H1 (cell line): Measurements from ENCODE around the gene SKIL. TPM values are rescaled to one million over a fixed set of nuclear protein-coding genes. Genes with fewer than 3 reads are reported as not detected.

Experiments
- CTCF ChIA-PET: fragments of 300-600 bp; sonication (Branson Sonifier 250); formaldehyde crosslinking; loops from one replicate; lab custom pipeline; 2021; ENCODE audit not compliant: partially characterized antibody; lab: Charles Lee
- POLR2A ChIA-PET: fragments of 300-600 bp; sonication (Branson Sonifier 250); formaldehyde crosslinking; loops from one replicate; lab custom pipeline; 2021; ENCODE audit warnings: inconsistent platforms; ENCODE audit not compliant: partially characterized antibody; lab: Charles Lee
- DNase-seq, 2 experiments: peaks; one replicate each; pipeline versions ENCODE4 v3.0.0 to v3.0.0-alpha.2; 2010 to 2022; ENCODE audit warnings: low spot score in 2 of 2, low read depth in 1 of 2, mixed read lengths in 1 of 2
- FAIRE-seq: peaks from 2 replicates; lab custom pipeline; 2011; peaks lifted over from hg19 to GRCh38; lab: Jason Lieb, UNC
- H2AFZ ChIP-seq: 2 replicates; pipeline ENCODE4 v1.8.1; 2012; ENCODE audit warnings: low read length, inconsistent platforms
- H2AK5ac ChIP-seq: 2 replicates; pipeline ENCODE4 v1.6.1; 2013; ENCODE audit warnings: low read depth, low read length
- H2BK120ac ChIP-seq: replicated peaks from 2 replicates; pipeline ENCODE3; 2013; ENCODE audit warnings: low read depth, low read length, inconsistent platforms
- H2BK12ac ChIP-seq: 2 replicates; pipeline ENCODE4 v1.6.1; 2013; ENCODE audit warnings: low read depth, low read length
- H2BK15ac ChIP-seq: 2 replicates; pipeline ENCODE4 v1.6.1; 2013; ENCODE audit warnings: low read length
- H2BK20ac ChIP-seq: 2 replicates; pipeline ENCODE4 v1.6.1; 2013; ENCODE audit warnings: low read length
- H2BK5ac ChIP-seq: 2 replicates; pipeline ENCODE4 v1.6.1; 2013; ENCODE audit warnings: low read depth, low read length
- H3K14ac ChIP-seq: 2 replicates; pipeline ENCODE4 v1.6.1; 2013; ENCODE audit warnings: inconsistent platforms; ENCODE audit not compliant: insufficient read length
- H3K18ac ChIP-seq: 2 replicates; pipeline ENCODE4 v1.6.1; 2013; ENCODE audit warnings: low read length; ENCODE audit errors: extremely low read depth
- H3K23ac ChIP-seq: 2 replicates; pipeline ENCODE4 v1.6.1; 2013; ENCODE audit warnings: inconsistent platforms; ENCODE audit not compliant: insufficient read length
- H3K23me2 ChIP-seq: 2 replicates; pipeline ENCODE4 v1.6.1; 2013; ENCODE audit warnings: low read depth, low read length
- H3K27ac ChIP-seq: 2 replicates; pipeline ENCODE4 v1.6.1; 2011; ENCODE audit warnings: low read depth, low read length, inconsistent platforms
- H3K27me3 ChIP-seq, 4 experiments: replicated peaks in 1 of 4; 1 replicate in 1 of 4; 2 replicates in 3 of 4; pipeline versions ENCODE4 v1.6.1 to v1.8.1; 2011 to 2013; ENCODE audit warnings: low read length in 3 of 4, mild to moderate bottlenecking in 3 of 4, inconsistent platforms in 2 of 4, mixed read lengths in 2 of 4, moderate library complexity in 1 of 4; ENCODE audit not compliant: control insufficient read depth in 3 of 4, insufficient read depth in 3 of 4; ENCODE audit errors: extremely low read depth in 1 of 4
- H3K36me3 ChIP-seq, 4 experiments: 2 replicates each; pipeline versions ENCODE4 v1.6.1 to v1.8.1; 2011 to 2013; ENCODE audit warnings: mild to moderate bottlenecking in 4 of 4, low read length in 3 of 4, moderate library complexity in 2 of 4, control low read depth in 1 of 4, inconsistent platforms in 1 of 4; ENCODE audit not compliant: insufficient read depth in 4 of 4, control insufficient read depth in 2 of 4
- H3K4ac ChIP-seq: replicated peaks from 2 replicates; pipeline ENCODE3; 2013; ENCODE audit warnings: low read length, low read depth, mixed read lengths, inconsistent platforms; ENCODE audit not compliant: insufficient read length
- H3K4me1 ChIP-seq, 4 experiments: replicated peaks in 1 of 4; 1 replicate in 1 of 4; 2 replicates in 3 of 4; pipeline versions ENCODE4 v1.6.1 to v1.8.1; 2011 to 2013; ENCODE audit warnings: low read length in 3 of 4, inconsistent platforms in 2 of 4, mixed read lengths in 1 of 4; ENCODE audit not compliant: insufficient read depth in 4 of 4, control insufficient read depth in 3 of 4
- H3K4me2 ChIP-seq, 2 experiments: 2 replicates each; pipeline versions ENCODE4 v1.6.1 to v1.8.1; 2011 to 2013; ENCODE audit warnings: low read depth in 2 of 2, low read length in 2 of 2, control low read depth in 1 of 2, inconsistent platforms in 1 of 2, mild to moderate bottlenecking in 1 of 2; ENCODE audit not compliant: insufficient read depth in 1 of 2
- H3K4me3 ChIP-seq, 4 experiments: fragments of 200-600, 300-600 bp in 1 of 4; sonication (generic), shearing (Covaris generic), sonication (Bioruptor Twin) in 1 of 4; 2 replicates each; pipeline versions ENCODE4 v1.5.1 to v1.8.1; 2011 to 2016; ENCODE audit warnings: low read length in 4 of 4, low read depth in 3 of 4, control low read depth in 2 of 4, inconsistent platforms in 2 of 4, mild to moderate bottlenecking in 2 of 4, mixed read lengths in 1 of 4, moderate library complexity in 1 of 4; ENCODE audit not compliant: insufficient read depth in 2 of 4; ENCODE audit errors: extremely low read depth in 1 of 4
- H3K56ac ChIP-seq: replicated peaks from 2 replicates; pipeline ENCODE3; 2013; ENCODE audit warnings: low read depth, mild to moderate bottlenecking, mixed read lengths, low read length, inconsistent platforms; ENCODE audit not compliant: insufficient read length
- H3K79me1 ChIP-seq: 2 replicates; pipeline ENCODE4 v1.6.1; 2013; ENCODE audit warnings: low read depth, low read length, control low read depth
- H3K79me2 ChIP-seq, 2 experiments: 2 replicates each; pipeline versions ENCODE4 v1.6.1 to v1.8.1; 2012 to 2013; ENCODE audit warnings: low read length in 2 of 2, mild to moderate bottlenecking in 2 of 2, inconsistent platforms in 1 of 2; ENCODE audit not compliant: insufficient read depth in 2 of 2, control insufficient read depth in 1 of 2
- H3K9ac ChIP-seq, 4 experiments: replicated peaks in 1 of 4; 1 replicate in 1 of 4; 2 replicates in 3 of 4; pipeline versions ENCODE4 v1.6.1 to v1.8.1; 2011 to 2013; ENCODE audit warnings: low read depth in 3 of 4, low read length in 3 of 4, control low read depth in 2 of 4, mild to moderate bottlenecking in 2 of 4, moderate library complexity in 2 of 4, inconsistent platforms in 1 of 4; ENCODE audit errors: extremely low read depth in 1 of 4
- H3K9me3 ChIP-seq, 2 experiments: 2 replicates each; pipeline versions ENCODE4 v1.6.1 to v1.8.1; 2012 to 2013; ENCODE audit warnings: mild to moderate bottlenecking in 2 of 2, moderate library complexity in 2 of 2, control low read depth in 1 of 2, inconsistent platforms in 1 of 2, low read depth in 1 of 2, low read length in 1 of 2, mixed read lengths in 1 of 2; ENCODE audit not compliant: insufficient read depth in 2 of 2
- H4K20me1 ChIP-seq, 2 experiments: replicated peaks in 1 of 2; 2 replicates each; pipeline versions ENCODE3 to v1.8.1; 2011 to 2013; ENCODE audit warnings: inconsistent platforms in 2 of 2, low read length in 2 of 2, mild to moderate bottlenecking in 1 of 2; ENCODE audit not compliant: insufficient read depth in 2 of 2, control insufficient read depth in 1 of 2
- H4K5ac ChIP-seq: 2 replicates; pipeline ENCODE4 v1.6.1; 2013; ENCODE audit warnings: low read length, low read depth, mixed read lengths, inconsistent platforms; ENCODE audit not compliant: insufficient read length
- H4K8ac ChIP-seq: 2 replicates; pipeline ENCODE4 v1.8.0; 2013; ENCODE audit warnings: mild to moderate bottlenecking, moderate library complexity, low read length, inconsistent platforms; ENCODE audit not compliant: insufficient read depth; ENCODE audit errors: extremely low read depth
- H4K91ac ChIP-seq: replicated peaks from 2 replicates; pipeline ENCODE3; 2013; ENCODE audit warnings: low read length, mixed read lengths, inconsistent platforms; ENCODE audit not compliant: insufficient read length
- CHD2 ChIP-seq: IDR thresholded peaks from 2 replicates; pipeline ENCODE4 v1.6.1; 2012; ENCODE audit warnings: low read length, improper control_type of control experiment
- CTBP2 ChIP-seq: IDR thresholded peaks from 2 replicates; pipeline ENCODE4 v1.7.0; 2011; ENCODE audit warnings: borderline replicate concordance, mild to moderate bottlenecking, moderate library complexity, mixed read lengths, low read length; ENCODE audit not compliant: insufficient read depth, insufficient read length
- E2F6 ChIP-seq: IDR thresholded peaks from 2 replicates; pipeline ENCODE4 v1.6.1; 2012; ENCODE audit warnings: inconsistent platforms
- FOSL1 ChIP-seq: IDR thresholded peaks from 2 replicates; pipeline ENCODE4 v1.6.1; 2011; ENCODE audit warnings: mild to moderate bottlenecking, low read depth, low read length, moderate library complexity; ENCODE audit not compliant: insufficient read depth
- JUN ChIP-seq: IDR thresholded peaks from 2 replicates; pipeline ENCODE4 v1.6.1; 2011; ENCODE audit warnings: low read depth, mild to moderate bottlenecking, improper control_type of control experiment, low read length
- KDM4A ChIP-seq: IDR thresholded peaks from one replicate; pipeline ENCODE4 v1.7.1; 2012; ENCODE audit warnings: low read depth, mild to moderate bottlenecking, moderate library complexity, low read length, inconsistent platforms; ENCODE audit not compliant: severe bottlenecking
- NANOG ChIP-seq: IDR thresholded peaks from 2 replicates; pipeline ENCODE4 v1.6.1; 2011; ENCODE audit warnings: low read length, low read depth, mild to moderate bottlenecking, inconsistent platforms; ENCODE audit not compliant: insufficient read depth, poor library complexity, severe bottlenecking
- POLR2AphosphoS5 ChIP-seq: IDR thresholded peaks from 2 replicates; pipeline ENCODE4 v1.6.1; 2011; ENCODE audit warnings: low read depth, low read length
- RXRA ChIP-seq: IDR thresholded peaks from 2 replicates; pipeline ENCODE4 v1.6.1; 2011; ENCODE audit warnings: low read depth, mild to moderate bottlenecking, low read length, moderate library complexity; ENCODE audit not compliant: insufficient read depth
- SAP30 ChIP-seq: fragments of 300-600 bp; sonication (generic); IDR thresholded peaks from 2 replicates; pipeline ENCODE4 v1.7.1; 2012; ENCODE audit warnings: low read length, moderate library complexity, mild to moderate bottlenecking, inconsistent platforms; ENCODE audit not compliant: insufficient read depth, insufficient replicate concordance
- SP1 ChIP-seq: IDR thresholded peaks from 2 replicates; pipeline ENCODE4 v1.6.1; 2011; ENCODE audit warnings: low read depth, low read length
- SP2 ChIP-seq: IDR thresholded peaks from 2 replicates; pipeline ENCODE4 v1.6.1; 2012; ENCODE audit warnings: mild to moderate bottlenecking, low read length, inconsistent platforms
- WGBS, 2 experiments: shearing (Covaris generic) in 1 of 2; methylation state at CpG; one replicate each; pipeline versions ENCODE4 v1.1.6 to v1.1.7; 2013 to 2015; ENCODE audit warnings: low lambda C conversion rate in 2 of 2, mixed read lengths in 2 of 2, inconsistent platforms in 1 of 2, low coverage in 1 of 2, missing lambda C conversion rate in 1 of 2; ENCODE audit not compliant: insufficient replicate concordance in 2 of 2, insufficient coverage in 1 of 2, insufficient read length in 1 of 2; ENCODE audit errors: extremely low coverage in 1 of 2, missing lambda C conversion rate in 1 of 2; 5-methylcytosine and 5-hydroxymethylcytosine counted together
- polyA plus RNA-seq, 7 experiments: library from polyadenylated mRNA; depleted of rRNA in 3 of 7; stranded (reverse) in 5 of 7; unstranded in 2 of 7; fragments of >200 nt in 5 of 7; fragments of 200-250 nt in 2 of 7; gene quantifications; 1 replicate in 5 of 7; 2 replicates in 1 of 7; 4 replicates in 1 of 7; pipeline versions ENCODE4 v1.2.1 to v1.2.3, GENCODE V29; 2011 to 2013; ENCODE audit warnings: missing spikeins in 2 of 7, mixed read lengths in 2 of 7
- total RNA-seq: library from RNA; stranded (reverse); fragmentation: NEBNext Ultra II Directional; extraction: Animal tissue kit (Norgen Biotek cat#: 25700); gene quantifications from 2 replicates; pipeline ENCODE4 v1.2.1, GENCODE V29; 2021

SKIL gene
- total and polyA plus RNA-seq, 2 of the 8 experiments (the other 6 are each of a cell fraction or from before 2014, with no cell fraction given), result 13.2 to 277 TPM

GRCh38 chr3:170372190-170372879, 14.8 kb downstream of the SKIL start:
- ChIA-PET POLR2A (interaction anchor here (1.6 to 5.2 kb wide), 2 partner anchors 10 to 12 kb away, joined by 6 to 21 read pairs; no protein-coding TSS in a partner anchor), CTCF (no interaction called here)
- Histone ChIP-seq H3K4ac (no peak overlapping the region), H2AFZ (no peak overlapping the region), H3K79me2 (peaks cover 17 to 98% of the 10 kb centered on the region in 2 experiments), H4K20me1 (peaks cover 3 to 5% of the 10 kb centered on the region in 2 experiments), H3K18ac (no peak overlapping the region), H4K8ac (no peak overlapping the region), H2BK12ac (no peak overlapping the region), H3K79me1 (no peaks in the 10 kb centered on the region; the same call in 1 of the 2 replicates), H3K56ac (no peak overlapping the region), H3K23me2 (no peaks in the 10 kb centered on the region), H3K27me3 (no peaks in the 10 kb centered on the region), H4K5ac (no peak overlapping the region), H3K23ac (no peak overlapping the region), H2BK120ac (no peak overlapping the region), H3K9ac (no peak overlapping the region), H4K91ac (no peak overlapping the region), H2BK5ac (no peak overlapping the region), H3K27ac (no peak overlapping the region), H2BK20ac (no peak overlapping the region), H3K14ac (no peak overlapping the region), H3K36me3 (peaks cover 0 to 21% (median 2%) of the 10 kb centered on the region in 4 experiments; a peak in 2 of 8 replicates), H3K4me2 (no peak overlapping the region), H3K4me3 (no peak overlapping the region), H2BK15ac (no peak overlapping the region), H2AK5ac (no peak overlapping the region), H3K4me1 (no peaks in the 10 kb centered on the region), H3K9me3 (no peaks in the 10 kb centered on the region)
- WGBS, 2 experiments, result 77% methylated on average over 2 of the region's 2 CpGs; no CpG with 5 or more reads in 1 of the 2 experiments
- no peak for DNase-seq
- no peak for FAIRE-seq
- TF ChIP-seq RXRA (no peak), NANOG (no peak), CTBP2 (no peak), KDM4A (no peak), SP2 (no peak), E2F6 (no peak), SAP30 (no peak), JUN (no peak), FOSL1 (no peak), CHD2 (no peak), POLR2AphosphoS5 (no peak), SP1 (no peak)
